Measurements from ENCODE around the gene COPZ2.

- no peak for TF ChIP-seq CTCF (IDR thresholded peaks at IDR 0.05)
- TF ChIP-seq POLR2A (IDR thresholded peaks at IDR 0.05; ENCODE audit: low read depth) = no peak
- no peak for TF ChIP-seq POLR2AphosphoS5 (IDR thresholded peaks at IDR 0.05)
- TF ChIP-seq EP300 (IDR thresholded peaks at IDR 0.05) = no peak
Measured at GRCh38 chr17:48066656-48067055, 29.1 kb upstream of the COPZ2 start.
